ENCODE data around the gene TRPV4. TPM values are rescaled to one million over a fixed set of nuclear protein-coding genes. Genes with fewer than 3 reads are reported as not detected.

The TRPV4 gene
- total and polyA plus RNA-seq, 2 experiments from 2014 or later, result 0.66 to 1.1 TPM

DNA sequence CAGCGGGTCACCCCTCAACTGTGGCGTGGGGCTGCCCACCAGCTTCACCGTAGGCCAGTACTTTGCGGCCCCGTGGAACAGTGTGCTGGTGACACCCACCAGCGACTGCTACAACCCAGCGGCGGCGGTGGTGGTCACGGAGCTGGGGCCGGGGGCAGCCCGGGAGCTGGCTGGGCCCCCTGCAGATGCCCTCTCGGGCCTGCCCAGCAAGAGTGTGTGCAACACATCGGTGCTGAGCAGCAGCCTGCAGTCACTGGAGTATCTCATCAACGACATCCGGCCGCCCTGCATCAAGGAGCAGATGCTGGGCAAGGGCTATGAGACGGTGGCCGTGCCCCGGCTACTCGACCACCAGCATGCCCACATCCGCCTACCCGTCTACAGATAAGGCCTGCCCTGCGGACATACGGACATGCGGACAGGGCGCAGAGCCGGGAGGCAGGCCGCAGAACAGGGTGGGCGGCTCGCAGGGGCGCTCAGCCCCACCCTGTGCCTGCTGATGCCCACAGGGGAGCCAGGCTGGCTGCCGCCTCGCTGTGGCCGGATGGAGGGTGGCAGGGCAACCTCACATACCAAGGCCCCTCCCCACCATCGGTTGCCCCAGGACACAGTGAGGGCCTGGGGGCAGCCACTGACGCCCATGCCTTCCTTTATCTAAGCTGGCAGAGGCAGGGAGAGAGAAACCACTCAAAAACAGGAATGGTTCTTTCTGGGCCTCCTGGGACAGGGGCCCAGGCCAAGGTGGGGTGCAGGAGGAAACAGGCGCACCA lies 64.1 kb downstream of the TRPV4 start:
- Histone ChIP-seq H3K36me3 (ENCODE audit: insufficient read depth) (no peaks in the 10 kb centered on the region), H3K4me1 (ENCODE audit: insufficient read depth) (no peaks in the 10 kb centered on the region), H4K20me1 (replicated peaks; ENCODE audit: insufficient read depth) (no peaks in the 10 kb centered on the region), H3K4me2 (no peak overlapping the region), H3K27ac (ENCODE audit: low read depth) (no peak overlapping the region), H3K9me2 (ENCODE audit: insufficient read depth) (no peaks in the 10 kb centered on the region), H3K79me2 (replicated peaks; ENCODE audit: insufficient read depth) (no peaks in the 10 kb centered on the region), H3K27me3 (ENCODE audit: insufficient read depth) (no peaks in the 10 kb centered on the region), H3K4me3 (no peak overlapping the region), H2AFZ (no peak overlapping the region), H3F3A (replicated peaks; ENCODE audit: low read depth) (no peaks in the 10 kb centered on the region)
- H3K27ac Mint-ChIP-seq, result no peak overlapping the region
- H3K36me3 Mint-ChIP-seq (ENCODE audit: low read depth), result no peaks in the 10 kb centered on the region
- no peaks in the 10 kb centered on the region for H3K9me3 Mint-ChIP-seq
- DNase-seq (ENCODE audit: low spot score) (no peak), ATAC-seq (no peak)
- TF ChIP-seq ZNF331 (CRISPR knock-in tag; IDR thresholded peaks at IDR 0.05; ENCODE audit: low read depth) (no peak), JUNB (IDR thresholded peaks at IDR 0.05; ENCODE audit: unreplicated experiment) (no peak), ZNF114 (CRISPR knock-in tag; IDR thresholded peaks at IDR 0.05) (no peak), STAT1 (IDR thresholded peaks at IDR 0.05; ENCODE audit: unreplicated experiment) (no peak), EZH2phosphoT487 (IDR thresholded peaks at IDR 0.05; ENCODE audit: unreplicated experiment) (no peak), NANOG (IDR thresholded peaks at IDR 0.05; ENCODE audit: borderline replicate concordance) (no peak)
- peaks cover 16% of the 10 kb centered on the region for H3K4me1 Mint-ChIP-seq
- H3K4me3 Mint-ChIP-seq, result no peak overlapping the region
- peaks cover 8% of the 10 kb centered on the region for H3K27me3 Mint-ChIP-seq (ENCODE audit: insufficient read depth, low read depth, poor library complexity)

DNA sequence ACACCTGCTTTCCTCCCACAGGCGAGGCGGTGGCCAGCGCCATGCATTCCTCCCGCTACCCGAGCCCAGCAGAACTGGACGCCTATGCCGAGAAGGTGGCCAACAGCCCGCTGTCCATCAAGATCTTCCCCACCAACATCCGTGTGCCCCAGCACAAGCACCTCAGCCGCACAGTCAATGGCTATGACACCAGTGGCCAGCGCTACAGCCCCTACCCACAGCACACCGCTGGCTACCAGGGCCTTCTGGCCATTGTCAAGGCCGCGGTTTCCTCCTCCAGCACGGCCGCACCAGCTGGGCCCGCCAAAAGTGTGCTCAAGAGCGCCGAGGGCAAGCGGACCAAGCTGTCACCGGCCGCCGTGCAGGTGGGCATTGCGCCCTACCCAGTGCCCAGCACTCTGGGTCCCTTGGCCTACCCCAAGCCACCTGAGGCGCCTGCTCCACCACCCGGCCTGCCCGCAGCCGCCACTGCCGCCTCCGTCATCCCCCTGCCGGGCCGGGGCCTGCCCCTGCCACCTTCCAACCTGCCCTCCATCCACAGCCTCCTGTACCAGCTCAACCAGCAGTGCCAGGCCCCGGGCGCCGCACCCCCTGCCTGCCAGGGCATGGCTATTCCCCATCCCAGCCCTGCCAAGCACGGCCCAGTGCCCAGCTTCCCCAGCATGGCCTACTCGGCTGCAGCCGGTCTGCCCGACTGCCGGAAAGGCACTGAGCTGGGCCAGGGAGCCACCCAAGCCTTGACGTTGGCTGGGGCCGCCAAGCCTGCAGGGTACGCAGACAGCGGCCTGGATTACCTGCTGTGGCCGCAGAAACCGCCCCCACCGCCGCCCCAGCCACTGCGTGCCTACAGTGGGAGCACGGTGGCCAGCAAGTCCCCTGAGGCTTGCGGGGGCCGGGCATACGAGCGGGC lies 65.0 kb downstream of the TRPV4 start:
- Mint-ChIP-seq H3K27ac (no peak overlapping the region), H3K4me1 (peaks cover 13% of the 10 kb centered on the region), H3K9me3 (no peaks in the 10 kb centered on the region), H3K4me3 (no peak overlapping the region), H3K36me3 (ENCODE audit: low read depth) (no peaks in the 10 kb centered on the region), H3K27me3 (ENCODE audit: insufficient read depth, low read depth, poor library complexity) (peaks cover 3% of the 10 kb centered on the region)
- H3K4me2 ChIP-seq, result no peak overlapping the region
- no peak overlapping the region for H3K4me3 ChIP-seq
- H3K79me2 ChIP-seq (replicated peaks; ENCODE audit: insufficient read depth), result no peaks in the 10 kb centered on the region
- no peak overlapping the region for H2AFZ ChIP-seq
- H3K27ac ChIP-seq (ENCODE audit: low read depth), result no peak overlapping the region
- no peak for DNase-seq (ENCODE audit: low spot score)
- no peaks in the 10 kb centered on the region for H4K20me1 ChIP-seq (replicated peaks; ENCODE audit: insufficient read depth)
- no peaks in the 10 kb centered on the region for H3K9me2 ChIP-seq (ENCODE audit: insufficient read depth)
- H3F3A ChIP-seq (replicated peaks; ENCODE audit: low read depth), result no peaks in the 10 kb centered on the region
- H3K27me3 ChIP-seq (ENCODE audit: insufficient read depth), result no peaks in the 10 kb centered on the region
- no peaks in the 10 kb centered on the region for H3K4me1 ChIP-seq (ENCODE audit: insufficient read depth)
- H3K36me3 ChIP-seq (ENCODE audit: insufficient read depth), result no peaks in the 10 kb centered on the region
- no peak for ATAC-seq
- TF ChIP-seq JUNB (IDR thresholded peaks at IDR 0.05; ENCODE audit: unreplicated experiment) (no peak), EZH2 (IDR thresholded peaks at IDR 0.05; ENCODE audit: low read depth, unreplicated experiment) (no peak), STAT1 (IDR thresholded peaks at IDR 0.05; ENCODE audit: unreplicated experiment) (no peak), EZH2phosphoT487 (IDR thresholded peaks at IDR 0.05; ENCODE audit: unreplicated experiment) (no peak), ZNF331 (CRISPR knock-in tag; IDR thresholded peaks at IDR 0.05; ENCODE audit: low read depth) (no peak), POLR2AphosphoS5 (IDR thresholded peaks at IDR 0.05; ENCODE audit: low read depth) (no peak), NANOG (IDR thresholded peaks at IDR 0.05; ENCODE audit: borderline replicate concordance) (no peak), CREB1 (CRISPR knock-in tag; IDR thresholded peaks at IDR 0.05; ENCODE audit: low read depth) (no peak), ZNF114 (CRISPR knock-in tag; IDR thresholded peaks at IDR 0.05) (no peak)
- TF ChIP-seq, protein P1, sequence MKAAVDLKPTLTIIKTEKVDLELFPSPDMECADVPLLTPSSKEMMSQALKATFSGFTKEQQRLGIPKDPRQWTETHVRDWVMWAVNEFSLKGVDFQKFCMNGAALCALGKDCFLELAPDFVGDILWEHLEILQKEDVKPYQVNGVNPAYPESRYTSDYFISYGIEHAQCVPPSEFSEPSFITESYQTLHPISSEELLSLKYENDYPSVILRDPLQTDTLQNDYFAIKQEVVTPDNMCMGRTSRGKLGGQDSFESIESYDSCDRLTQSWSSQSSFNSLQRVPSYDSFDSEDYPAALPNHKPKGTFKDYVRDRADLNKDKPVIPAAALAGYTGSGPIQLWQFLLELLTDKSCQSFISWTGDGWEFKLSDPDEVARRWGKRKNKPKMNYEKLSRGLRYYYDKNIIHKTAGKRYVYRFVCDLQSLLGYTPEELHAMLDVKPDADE (IDR thresholded peaks at IDR 0.05), result no peak
- TF ChIP-seq, protein P2, sequence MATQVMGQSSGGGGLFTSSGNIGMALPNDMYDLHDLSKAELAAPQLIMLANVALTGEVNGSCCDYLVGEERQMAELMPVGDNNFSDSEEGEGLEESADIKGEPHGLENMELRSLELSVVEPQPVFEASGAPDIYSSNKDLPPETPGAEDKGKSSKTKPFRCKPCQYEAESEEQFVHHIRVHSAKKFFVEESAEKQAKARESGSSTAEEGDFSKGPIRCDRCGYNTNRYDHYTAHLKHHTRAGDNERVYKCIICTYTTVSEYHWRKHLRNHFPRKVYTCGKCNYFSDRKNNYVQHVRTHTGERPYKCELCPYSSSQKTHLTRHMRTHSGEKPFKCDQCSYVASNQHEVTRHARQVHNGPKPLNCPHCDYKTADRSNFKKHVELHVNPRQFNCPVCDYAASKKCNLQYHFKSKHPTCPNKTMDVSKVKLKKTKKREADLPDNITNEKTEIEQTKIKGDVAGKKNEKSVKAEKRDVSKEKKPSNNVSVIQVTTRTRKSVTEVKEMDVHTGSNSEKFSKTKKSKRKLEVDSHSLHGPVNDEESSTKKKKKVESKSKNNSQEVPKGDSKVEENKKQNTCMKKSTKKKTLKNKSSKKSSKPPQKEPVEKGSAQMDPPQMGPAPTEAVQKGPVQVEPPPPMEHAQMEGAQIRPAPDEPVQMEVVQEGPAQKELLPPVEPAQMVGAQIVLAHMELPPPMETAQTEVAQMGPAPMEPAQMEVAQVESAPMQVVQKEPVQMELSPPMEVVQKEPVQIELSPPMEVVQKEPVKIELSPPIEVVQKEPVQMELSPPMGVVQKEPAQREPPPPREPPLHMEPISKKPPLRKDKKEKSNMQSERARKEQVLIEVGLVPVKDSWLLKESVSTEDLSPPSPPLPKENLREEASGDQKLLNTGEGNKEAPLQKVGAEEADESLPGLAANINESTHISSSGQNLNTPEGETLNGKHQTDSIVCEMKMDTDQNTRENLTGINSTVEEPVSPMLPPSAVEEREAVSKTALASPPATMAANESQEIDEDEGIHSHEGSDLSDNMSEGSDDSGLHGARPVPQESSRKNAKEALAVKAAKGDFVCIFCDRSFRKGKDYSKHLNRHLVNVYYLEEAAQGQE (IDR thresholded peaks at IDR 0.05; ENCODE audit: unreplicated experiment), result no peak
- TF ChIP-seq, protein P3, sequence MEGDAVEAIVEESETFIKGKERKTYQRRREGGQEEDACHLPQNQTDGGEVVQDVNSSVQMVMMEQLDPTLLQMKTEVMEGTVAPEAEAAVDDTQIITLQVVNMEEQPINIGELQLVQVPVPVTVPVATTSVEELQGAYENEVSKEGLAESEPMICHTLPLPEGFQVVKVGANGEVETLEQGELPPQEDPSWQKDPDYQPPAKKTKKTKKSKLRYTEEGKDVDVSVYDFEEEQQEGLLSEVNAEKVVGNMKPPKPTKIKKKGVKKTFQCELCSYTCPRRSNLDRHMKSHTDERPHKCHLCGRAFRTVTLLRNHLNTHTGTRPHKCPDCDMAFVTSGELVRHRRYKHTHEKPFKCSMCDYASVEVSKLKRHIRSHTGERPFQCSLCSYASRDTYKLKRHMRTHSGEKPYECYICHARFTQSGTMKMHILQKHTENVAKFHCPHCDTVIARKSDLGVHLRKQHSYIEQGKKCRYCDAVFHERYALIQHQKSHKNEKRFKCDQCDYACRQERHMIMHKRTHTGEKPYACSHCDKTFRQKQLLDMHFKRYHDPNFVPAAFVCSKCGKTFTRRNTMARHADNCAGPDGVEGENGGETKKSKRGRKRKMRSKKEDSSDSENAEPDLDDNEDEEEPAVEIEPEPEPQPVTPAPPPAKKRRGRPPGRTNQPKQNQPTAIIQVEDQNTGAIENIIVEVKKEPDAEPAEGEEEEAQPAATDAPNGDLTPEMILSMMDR (conservative IDR thresholded peaks at IDR 0.05; ENCODE audit: low read depth in 2 of 2), result no peak

Data from GM23338 (cell line).